HK-2 (cell line): ENCODE results near the gene TRIM77.
"Not testable (repeated sequence)": the region's sequence is repeated elsewhere in the genome, so short reads cannot be mapped to it uniquely, and the experiment has no call there.

Source experiments
- DNase-seq: peaks from one replicate; pipeline ENCODE4 v3.0.0-alpha.2; 2018; ENCODE audit not compliant: unreplicated experiment

Gene TRIM77

DNA sequence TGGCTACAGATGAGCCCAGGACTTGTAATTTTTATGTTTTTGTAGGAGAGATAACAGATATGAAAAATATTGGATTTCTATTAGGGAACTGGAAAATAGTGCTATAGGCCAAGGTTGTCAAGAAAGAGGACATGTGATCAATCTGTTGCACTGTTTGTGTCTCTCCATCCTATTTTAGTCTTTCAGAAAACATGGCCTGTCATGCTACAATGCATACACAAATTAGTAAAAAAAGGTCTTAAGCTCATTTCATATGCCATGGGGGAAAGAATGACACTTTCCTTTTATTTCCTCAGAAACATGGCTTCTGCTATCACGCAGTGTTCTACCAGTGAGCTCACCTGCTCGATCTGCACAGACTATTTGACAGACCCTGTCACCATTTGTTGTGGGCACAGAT lies at the start of gene TRIM77:
TSS of gene TRIM77 (plus strand) at position 301 of the 400 bp plus-strand sequence. CDS start at position 301, 0 bp downstream.
- not testable (repeated sequence) for DNase-seq

- no peak for DNase-seq
These were observed 43.1 kb upstream of the TRIM77 start for GRCh38 chr11:89667001-89667400.

DNA sequence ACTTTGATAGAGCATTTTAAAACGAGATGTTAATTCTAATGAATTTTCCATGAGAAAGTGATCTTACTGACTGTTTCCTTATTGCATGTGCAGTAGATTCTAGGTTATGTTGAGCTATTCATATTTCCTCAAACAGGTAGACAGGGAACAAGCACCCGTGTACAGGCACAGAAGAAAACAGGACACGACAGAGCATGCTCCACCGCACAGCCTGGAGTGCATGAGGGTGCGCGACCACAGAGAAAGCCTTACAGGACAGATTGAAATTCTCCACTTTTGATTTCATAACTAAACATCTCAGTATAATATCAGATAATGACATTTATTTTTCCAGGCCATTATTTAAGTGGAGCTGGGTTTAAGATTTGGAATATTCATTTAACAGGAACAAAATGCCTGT lies 41.9 kb upstream of the TRIM77 start:
- DNase-seq = not testable (repeated sequence)

GRCh38 chr11:89669586-89669985 lies 40.5 kb upstream of the TRIM77 start:
- DNase-seq = not testable (repeated sequence)

GRCh38 chr11:89669993-89670669 lies 40.0 kb upstream of the TRIM77 start:
- not testable (repeated sequence) for DNase-seq

GRCh38 chr11:89672547-89672946 lies 37.6 kb upstream of the TRIM77 start:
- not testable (repeated sequence) for DNase-seq

GRCh38 chr11:89673380-89673779 lies 36.7 kb upstream of the TRIM77 start:
- DNase-seq = not testable (repeated sequence)

- DNase-seq = not testable (repeated sequence)
These were observed 34.7 kb upstream of the TRIM77 start for GRCh38 chr11:89675383-89675782.

- DNase-seq = not testable (repeated sequence)
These were observed 34.2 kb upstream of the TRIM77 start for GRCh38 chr11:89675948-89676347.

DNA sequence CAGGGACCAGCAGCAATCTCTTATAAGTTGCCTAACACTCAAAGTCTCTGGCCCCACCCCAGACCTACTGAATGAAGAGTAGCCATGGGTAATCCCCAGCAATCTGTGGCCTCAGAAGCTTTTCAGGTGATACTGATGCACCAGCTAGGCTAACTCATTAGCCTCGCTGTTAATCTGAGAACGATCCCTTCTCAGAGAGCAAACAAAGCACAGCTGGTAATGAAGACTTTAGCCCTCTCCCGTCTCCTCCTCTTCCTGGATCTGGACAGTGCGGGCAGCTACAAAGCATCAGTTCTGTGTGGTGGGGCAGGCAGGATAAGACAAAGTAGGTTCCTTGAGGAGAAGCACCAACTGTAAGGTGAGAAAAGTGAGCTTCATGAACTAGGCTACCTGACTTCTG lies 3.0 kb upstream of the TRIM77 start:
- DNase-seq = not testable (repeated sequence)

DNA sequence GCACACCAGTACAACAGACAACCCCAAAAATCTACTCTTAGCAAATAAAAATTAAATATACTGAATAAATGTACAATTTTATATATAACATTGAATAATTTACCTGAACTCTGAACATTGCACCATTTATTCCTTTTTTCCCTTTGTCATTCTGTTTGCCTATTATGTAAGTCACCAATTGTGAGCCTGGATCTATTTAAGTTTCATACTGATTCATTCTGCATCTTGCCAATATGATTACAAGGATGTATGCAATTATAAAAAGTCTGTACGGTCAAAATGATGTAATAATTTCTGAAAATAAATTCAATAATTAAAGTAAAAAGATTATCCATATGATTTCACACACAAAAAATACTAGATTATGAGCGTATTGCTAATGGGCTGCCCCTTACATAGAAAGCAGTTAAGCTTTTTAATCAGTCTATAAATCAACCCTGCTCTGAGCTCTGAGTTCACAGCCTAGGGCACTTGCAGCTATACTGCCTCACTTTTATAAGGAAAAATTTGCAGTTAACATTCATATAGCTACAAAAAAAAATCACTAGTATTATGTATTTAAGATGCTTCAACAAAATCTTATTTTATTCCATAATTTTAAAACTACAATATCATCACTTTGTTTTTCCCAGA lies 14.9 kb downstream of the TRIM77 start:
- not testable (repeated sequence) for DNase-seq

- not testable (repeated sequence) for DNase-seq
These were observed 20.1 kb downstream of the TRIM77 start for GRCh38 chr11:89730215-89730614.

- no peak for DNase-seq
These were observed 26.5 kb downstream of the TRIM77 start for GRCh38 chr11:89736566-89736965.

GRCh38 chr11:89737116-89737515 lies 27.0 kb downstream of the TRIM77 start:
- no peak for DNase-seq

- not testable (repeated sequence) for DNase-seq
These were observed 31.3 kb downstream of the TRIM77 start for GRCh38 chr11:89741406-89741805.

DNA sequence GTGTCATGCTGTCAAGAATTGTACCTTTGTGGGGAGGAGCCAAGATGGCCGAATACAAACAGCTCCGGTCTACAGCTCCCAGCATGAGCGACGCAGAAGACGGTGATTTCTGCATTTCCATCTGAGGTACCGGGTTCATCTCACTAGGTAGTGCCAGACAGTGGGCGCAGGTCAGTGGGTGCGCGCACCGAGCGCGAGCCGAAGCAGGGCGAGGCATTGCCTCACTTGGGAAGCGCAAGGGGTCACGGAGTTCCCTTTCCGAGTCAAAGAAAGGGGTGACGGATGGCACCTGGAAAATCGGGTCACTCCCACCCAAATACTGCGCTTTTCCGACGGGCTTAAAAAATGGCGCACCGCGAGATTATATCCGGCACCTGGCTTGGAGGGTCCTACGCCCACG lies 34.1 kb downstream of the TRIM77 start:
- not testable (repeated sequence) for DNase-seq

DNA sequence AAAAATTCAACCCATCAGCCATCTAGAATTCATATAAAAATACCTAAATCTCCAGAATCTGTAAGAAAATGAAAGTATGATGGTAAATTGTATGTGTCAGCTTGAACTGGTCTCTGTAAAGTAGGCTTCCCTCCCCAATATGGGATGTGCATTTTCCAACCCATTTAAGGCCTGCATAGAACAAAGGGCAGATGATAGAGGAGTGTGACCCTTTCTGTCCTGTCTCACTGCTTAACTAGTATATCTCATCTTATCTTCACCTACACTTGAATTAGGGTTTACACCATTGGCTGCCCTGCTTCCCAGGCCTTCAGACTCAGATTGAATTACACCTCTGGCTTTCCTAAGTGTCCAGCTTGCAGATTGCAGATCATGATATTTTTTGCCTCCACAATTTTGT lies 40.7 kb downstream of the TRIM77 start:
- DNase-seq = not testable (repeated sequence)
